ENCODE results near the gene PSD.

- TF ChIP-seq FOXM1 (IDR thresholded peaks at IDR 0.05; ENCODE audit: borderline replicate concordance) (no peak), SUZ12 (IDR thresholded peaks at IDR 0.05) (no peak), NFRKB (IDR thresholded peaks at IDR 0.05) (no peak), BHLHE40 (IDR thresholded peaks at IDR 0.05; ENCODE audit: borderline replicate concordance) (no peak), FOXK2 (IDR thresholded peaks at IDR 0.05) (no peak), FOXA1 (IDR thresholded peaks at IDR 0.05) (no peak), ZNF384 (IDR thresholded peaks at IDR 0.05) (no peak), HDGF (IDR thresholded peaks at IDR 0.05; ENCODE audit: borderline replicate concordance) (no peak), TARDBP (IDR thresholded peaks at IDR 0.05) (no peak), SP1 (IDR thresholded peaks at IDR 0.05) (no peak), ELF4 (IDR thresholded peaks at IDR 0.05) (no peak), LEF1 (IDR thresholded peaks at IDR 0.05; ENCODE audit: borderline replicate concordance) (no peak), PKNOX1 (IDR thresholded peaks at IDR 0.05) (no peak)
These were observed 3.8 kb downstream of the PSD start for GRCh38 chr10:102414749-102415148.
